ENCODE results near the gene AP1G1. TPM values are rescaled to one million over a fixed set of nuclear protein-coding genes. Genes with fewer than 3 reads are reported as not detected.

The AP1G1 gene
- 104 TPM for total RNA-seq

GRCh38 chr16:71808593-71809459 is at the start of gene AP1G1:
Gene AP1G1 (minus strand): TSS chr16:71808834. CDS start chr16:71789479, 19,355 bp downstream.

GRCh38 chr16:71845639-71846430 is 37.2 kb upstream of the AP1G1 start, which contains the start of gene ATXN1L:
Gene ATXN1L (plus strand): TSS chr16:71845976. CDS start chr16:71849741, 3,765 bp downstream.

GRCh38 chr16:71724320-71724751 is 84.3 kb downstream of the AP1G1 start, which contains the start of gene PHLPP2:
Gene PHLPP2 (minus strand): TSS chr16:71724701. CDS start chr16:71714795, 9,906 bp downstream.

Small RNA genes lying within 50 kb of the gene (small RNA-seq; reads per million reads assigned to genes)
- gene AC010653.3 (ENCODE audit: low replicate concordance), result not detected
- not detected for gene SNORA70D (ENCODE audit: low replicate concordance)
- gene SNORD71 (ENCODE audit: low replicate concordance), result 4,894 reads per million, percentile 100 among the genes with 10 or more reads in this experiment

Other genes with a start within 250 kb of the AP1G1 start
- gene TAT, start 231.7 kb downstream of the AP1G1 start, total RNA-seq, result not detected
- gene MARVELD3, start 182.7 kb downstream of the AP1G1 start, total RNA-seq, result 18.3 TPM
- 7.7 TPM for gene PHLPP2, start 84.1 kb downstream of the AP1G1 start, total RNA-seq
- 25.4 TPM for gene ATXN1L, start 37.1 kb upstream of the AP1G1 start, total RNA-seq
- 14.6 TPM for gene ZNF821, start 75.3 kb upstream of the AP1G1 start, total RNA-seq
- 247 TPM for gene IST1, start 86.7 kb upstream of the AP1G1 start, total RNA-seq
- gene PKD1L3, start 191.6 kb upstream of the AP1G1 start, total RNA-seq, result 0.29 TPM
- gene DHODH, start 199.9 kb upstream of the AP1G1 start, total RNA-seq, result 13.0 TPM
- 4.3 TPM for gene HP, start 245.7 kb upstream of the AP1G1 start, total RNA-seq